HFFc6 (cell line): ENCODE data around the gene NIPA2. TPM values are rescaled to one million over a fixed set of nuclear protein-coding genes. Genes with fewer than 3 reads are reported as not detected.

Source experiments
- DNase-seq: peaks from one replicate; pipeline ENCODE4 v3.0.0-alpha.2; 2018
- H3K27ac Mint-ChIP-seq: 2 replicates; pipeline ENCODE4 v1.8.0; 2020; ENCODE audit warnings: mild to moderate bottlenecking, mixed read lengths
- H3K27me3 Mint-ChIP-seq: 2 replicates; pipeline ENCODE4 v1.8.0; 2021; ENCODE audit warnings: mild to moderate bottlenecking, moderate library complexity, mixed read lengths; ENCODE audit not compliant: insufficient read depth
- H3K36me3 Mint-ChIP-seq: 2 replicates; pipeline ENCODE4 v1.8.0; 2021; ENCODE audit warnings: low read depth, mixed read lengths
- H3K4me1 Mint-ChIP-seq: 2 replicates; pipeline ENCODE4 v1.8.0; 2020; ENCODE audit warnings: low read depth, mixed read lengths
- H3K4me3 Mint-ChIP-seq: 2 replicates; pipeline ENCODE4 v1.8.0; 2020; ENCODE audit warnings: mild to moderate bottlenecking, moderate library complexity, mixed read lengths
- H3K9me3 Mint-ChIP-seq: 2 replicates; pipeline ENCODE4 v1.8.0; 2020; ENCODE audit warnings: mild to moderate bottlenecking, mixed read lengths
- CTCF ChIP-seq: fragments of 200-600 bp; sonication (generic); IDR thresholded peaks from 2 replicates; pipeline ENCODE4 v1.5.0; 2021; ENCODE audit warnings: antibody characterized with exemption, mild to moderate bottlenecking
- total RNA-seq, 6 experiments: library from RNA; stranded (reverse); fragmentation: NEBNext Ultra II Directional; extraction: Animal tissue kit (Norgen Biotek cat#: 25700); gene quantifications; 2 replicates in 1 of 6; 3 replicates in 5 of 6; pipeline ENCODE4 v1.2.3, GENCODE V29; 2021

Gene NIPA2
- total RNA-seq, 6 experiments from 2014 or later: 71.7 to 92.4 (median 76.6) TPM

- Mint-ChIP-seq H3K36me3 (peaks cover 52% of the 10 kb centered on the region), H3K4me1 (peaks cover 25% of the 10 kb centered on the region), H3K27ac (no peak overlapping the region), H3K9me3 (no peaks in the 10 kb centered on the region), H3K4me3 (no peak overlapping the region), H3K27me3 (no peaks in the 10 kb centered on the region; the same call in 1 of the 2 replicates)
- no peak for DNase-seq
- TF ChIP-seq CTCF: no peak
These were observed 36.5 kb downstream of the NIPA2 start for GRCh38 chr15:22874966-22875365.

GRCh38 chr15:22877117-22877516, 38.7 kb downstream of the NIPA2 start:
- H3K27me3 Mint-ChIP-seq: peaks cover 2% of the 10 kb centered on the region; the same call in 1 of the 2 replicates
- peaks cover 53% of the 10 kb centered on the region for H3K36me3 Mint-ChIP-seq
- H3K27ac Mint-ChIP-seq: no peak overlapping the region
- H3K9me3 Mint-ChIP-seq: no peaks in the 10 kb centered on the region
- no peak overlapping the region for H3K4me3 Mint-ChIP-seq
- no peak for DNase-seq
- no peak for TF ChIP-seq CTCF
- H3K4me1 Mint-ChIP-seq: peaks cover 25% of the 10 kb centered on the region

- Mint-ChIP-seq H3K4me1 (peaks cover 20% of the 10 kb centered on the region), H3K36me3 (peaks cover 50% of the 10 kb centered on the region), H3K27me3 (peaks cover 2% of the 10 kb centered on the region; the same call in 1 of the 2 replicates), H3K27ac (no peak overlapping the region), H3K4me3 (no peak overlapping the region), H3K9me3 (no peaks in the 10 kb centered on the region)
- no peak for DNase-seq
- peak; percentile 34; the same call in 1 of the 2 replicates for TF ChIP-seq CTCF
These were observed 39.1 kb downstream of the NIPA2 start for GRCh38 chr15:22877607-22878006.

- no peak overlapping the region for H3K27ac Mint-ChIP-seq
- no peaks in the 10 kb centered on the region for H3K9me3 Mint-ChIP-seq
- DNase-seq: no peak
- no peak for TF ChIP-seq CTCF
- no peak overlapping the region for H3K4me3 Mint-ChIP-seq
- peaks cover 2% of the 10 kb centered on the region; the same call in 1 of the 2 replicates for H3K27me3 Mint-ChIP-seq
- H3K36me3 Mint-ChIP-seq: peaks cover 45% of the 10 kb centered on the region
- H3K4me1 Mint-ChIP-seq: peaks cover 15% of the 10 kb centered on the region
These were observed 39.6 kb downstream of the NIPA2 start for GRCh38 chr15:22878103-22878502.

- TF ChIP-seq CTCF: no peak
- Mint-ChIP-seq H3K36me3 (peaks cover 39% of the 10 kb centered on the region), H3K27ac (no peak overlapping the region), H3K4me3 (no peak overlapping the region), H3K4me1 (peaks cover 7% of the 10 kb centered on the region; the same call in 1 of the 2 replicates), H3K9me3 (no peaks in the 10 kb centered on the region), H3K27me3 (peaks cover 2% of the 10 kb centered on the region; the same call in 1 of the 2 replicates)
- DNase-seq: no peak
These were observed 41.9 kb downstream of the NIPA2 start for GRCh38 chr15:22880068-22880980.
